GM19463 (cell line): ENCODE results near the gene RBM19.

ENCODE experiments used
- ATAC-seq: cut with Tn5 transposase; IDR thresholded peaks from one replicate; pipeline ENCODE4 v1.9.1; 2021; ENCODE audit warnings: mild to moderate bottlenecking, moderate library complexity; ENCODE audit not compliant: unreplicated experiment

The RBM19 gene

GRCh38 chr12:113955109-113955970, 10.8 kb downstream of the RBM19 start:
- ATAC-seq, result no peak

DNA sequence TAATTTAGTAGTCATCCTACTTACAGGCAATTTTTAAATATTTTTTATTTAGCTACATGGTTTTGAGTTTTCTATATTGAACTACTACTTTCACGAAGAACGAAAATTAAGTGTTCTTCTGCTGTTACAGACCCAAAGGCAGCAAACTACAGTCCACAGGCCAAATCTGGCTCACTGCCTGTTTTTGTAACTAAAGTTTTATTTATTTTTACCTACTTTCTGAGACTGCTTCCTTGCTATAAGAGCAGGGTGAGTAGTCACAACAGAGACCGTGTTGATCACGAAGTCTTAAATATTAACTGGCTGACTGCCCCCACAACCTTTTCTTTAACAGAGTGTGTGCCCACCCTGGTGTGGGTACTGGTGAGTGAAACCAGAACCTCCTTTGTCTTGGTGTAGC, 11.6 kb downstream of the RBM19 start:
- ATAC-seq, result no peak

GRCh38 chr12:113950873-113951272, 15.3 kb downstream of the RBM19 start:
- no peak for ATAC-seq

- ATAC-seq, result no peak
Measured at GRCh38 chr12:113949321-113950305, 16.5 kb downstream of the RBM19 start.

GRCh38 chr12:113948151-113948914, 17.8 kb downstream of the RBM19 start:
- no peak for ATAC-seq

GRCh38 chr12:113946175-113946574, 19.9 kb downstream of the RBM19 start:
- no peak for ATAC-seq

DNA sequence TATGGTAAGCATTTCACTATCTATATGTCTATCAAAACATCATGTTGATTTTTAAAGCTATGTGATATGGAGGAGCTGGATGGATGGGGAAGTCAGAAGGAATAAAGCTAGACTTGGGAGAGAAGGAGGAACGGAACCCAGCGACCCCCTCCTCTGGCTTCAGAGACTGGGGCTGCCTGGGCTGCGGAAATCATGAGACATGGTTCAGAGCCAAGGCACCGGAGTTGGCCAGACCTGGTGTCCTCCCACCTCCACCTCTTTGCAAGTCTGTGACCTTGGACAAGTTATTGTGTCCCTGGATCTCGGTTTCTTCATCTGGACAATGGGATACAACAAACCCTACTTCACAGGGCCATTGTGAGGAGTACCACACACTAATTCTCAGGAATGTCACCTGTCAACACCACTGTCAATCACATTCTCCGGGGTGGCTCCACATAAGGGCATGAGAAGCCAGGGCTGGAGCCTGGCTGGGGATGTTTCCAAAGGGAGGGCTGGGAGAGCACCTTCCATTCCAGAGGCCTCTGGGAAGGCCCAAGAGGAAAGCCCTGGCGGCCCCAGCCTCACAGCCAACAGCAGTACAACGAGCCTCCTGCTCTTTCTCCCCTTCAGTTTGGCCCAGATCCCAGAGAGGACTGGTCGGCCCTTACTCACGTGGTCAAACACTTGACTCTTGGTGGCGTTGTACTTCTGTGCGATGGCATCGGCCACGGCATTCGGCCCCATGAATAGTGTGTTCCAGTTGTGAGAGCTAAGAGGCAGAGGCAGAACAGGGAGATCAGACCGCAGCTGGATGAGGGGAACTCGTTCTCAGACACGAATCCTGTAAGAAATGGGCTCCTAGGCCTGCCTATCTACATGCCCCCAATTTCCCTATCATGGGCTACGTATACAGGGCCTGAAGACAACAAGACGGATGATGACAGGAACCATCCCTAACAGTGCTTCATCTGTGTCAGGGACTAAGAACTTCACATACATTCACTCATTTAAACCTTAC, 20.7 kb downstream of the RBM19 start:
- no peak for ATAC-seq

GRCh38 chr12:113942209-113942608, 23.9 kb downstream of the RBM19 start:
- no peak for ATAC-seq

DNA sequence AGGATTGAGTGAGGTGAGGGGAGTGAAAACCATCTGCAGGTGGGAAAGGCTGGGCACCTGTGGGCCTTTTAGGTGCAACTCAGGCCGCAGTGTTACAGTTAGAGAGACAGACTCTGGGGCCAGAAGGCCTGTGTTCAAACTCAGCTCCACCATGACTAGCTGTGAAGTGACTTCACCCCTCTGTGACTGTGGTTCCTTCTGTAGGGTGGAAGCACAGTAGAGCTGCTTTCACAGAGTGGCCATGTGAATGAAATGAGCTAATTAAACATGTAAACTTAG, 25.0 kb downstream of the RBM19 start:
- ATAC-seq, result no peak

GRCh38 chr12:113940357-113941207, 25.5 kb downstream of the RBM19 start:
- no peak for ATAC-seq

GRCh38 chr12:113939867-113940266, 26.3 kb downstream of the RBM19 start:
- no peak for ATAC-seq

GRCh38 chr12:113938471-113938870, 27.7 kb downstream of the RBM19 start:
- no peak for ATAC-seq

DNA sequence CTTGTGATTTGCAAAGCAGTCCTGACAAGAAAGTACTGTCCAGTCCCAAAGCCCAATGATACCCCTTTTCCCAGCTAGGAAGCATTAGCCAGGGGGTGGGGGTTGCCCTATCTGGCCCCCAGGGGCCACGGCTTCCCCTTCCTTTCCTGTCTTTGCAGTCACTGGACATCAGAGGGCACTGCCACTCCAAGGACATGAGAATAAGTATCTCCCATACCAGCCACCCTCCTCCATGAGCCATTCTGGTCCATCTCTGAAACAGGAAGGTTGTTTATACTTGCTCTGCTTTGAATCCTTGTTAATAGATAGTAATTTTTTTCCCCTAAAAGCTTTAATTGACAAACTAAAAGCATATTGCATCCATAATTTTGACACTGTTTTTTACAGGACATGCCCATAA, 29.7 kb downstream of the RBM19 start:
- no peak for ATAC-seq

GRCh38 chr12:113935459-113935858, 30.7 kb downstream of the RBM19 start:
- no peak for ATAC-seq

DNA sequence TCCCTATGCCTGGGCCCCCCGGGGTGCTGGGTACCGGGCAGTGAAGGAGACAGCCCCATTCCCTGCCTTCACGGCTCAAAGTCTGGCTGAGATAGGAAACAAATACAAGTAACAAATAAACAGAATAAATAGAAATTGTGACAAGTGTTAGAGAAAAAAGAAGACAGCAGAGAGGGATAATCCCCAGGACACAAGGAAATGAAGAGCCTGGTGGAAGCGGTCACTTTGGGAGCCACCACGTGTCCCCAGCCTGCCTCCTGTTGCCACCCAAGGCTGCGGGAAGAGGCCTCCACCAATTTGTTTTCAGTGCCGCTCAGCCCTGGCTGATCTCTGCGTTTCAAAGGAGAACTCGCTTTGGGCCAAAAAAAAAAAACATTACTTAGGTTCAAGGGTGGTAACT, 31.2 kb downstream of the RBM19 start:
- ATAC-seq, result no peak

DNA sequence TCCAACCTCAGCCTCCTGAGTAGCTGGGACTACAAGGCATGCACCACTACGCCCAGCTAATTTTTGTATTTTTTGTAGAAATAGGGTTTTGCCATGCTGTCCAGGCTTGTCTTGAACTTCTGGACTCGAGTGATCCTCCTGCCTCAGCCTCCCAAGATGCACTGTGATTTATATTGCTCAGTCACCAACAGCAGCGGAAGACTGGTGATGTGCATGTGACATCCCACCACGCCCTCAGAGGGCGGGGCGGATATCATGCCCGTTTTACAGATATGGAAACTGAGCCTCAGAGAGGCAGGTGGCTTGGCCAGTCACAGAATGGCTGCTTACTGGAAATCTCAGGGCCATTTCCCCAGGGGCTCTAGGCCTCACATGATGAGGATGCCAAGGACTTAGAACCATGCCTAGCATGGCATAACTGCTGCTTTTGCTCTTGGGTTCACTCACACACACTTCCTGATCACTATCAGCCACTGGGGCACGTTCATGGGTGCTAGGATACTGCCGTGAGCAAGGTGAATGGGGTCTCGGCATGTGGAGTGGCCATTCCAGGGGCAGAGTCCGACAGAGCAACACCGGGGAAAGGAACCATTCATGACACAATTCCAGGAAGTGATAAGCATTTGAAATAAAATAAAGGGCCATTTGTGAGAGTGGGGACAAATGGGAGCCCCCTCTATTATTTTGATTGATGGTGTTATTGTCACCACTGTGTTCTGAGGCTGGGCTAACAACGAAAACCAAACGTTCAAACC, 31.9 kb downstream of the RBM19 start:
- ATAC-seq, result no peak

GRCh38 chr12:113933201-113933786, 32.8 kb downstream of the RBM19 start:
- ATAC-seq, result no peak
